Breast epithelium (tissue), 4 donors: ENCODE measurements around the gene CEACAM7. TPM values are rescaled to one million over a fixed set of nuclear protein-coding genes. Genes with fewer than 3 reads are reported as not detected.

Experiments used
- DNase-seq, 2 donors: peaks; one replicate each; pipeline ENCODE4 v3.0.0-alpha.2; 2019; ENCODE audit warnings: low spot score in 2 of 2
- H3K27ac ChIP-seq, 2 donors: fragments of 200-600 bp; sonication (generic) in 1 of 2; one replicate each; pipeline ENCODE4 v1.5.1; 2016 to 2019; ENCODE audit warnings: mild to moderate bottlenecking in 1 of 2
- H3K27me3 ChIP-seq, 2 donors: fragments of 200-600 bp; sonication (generic) in 1 of 2; one replicate each; pipeline versions ENCODE4 v1.5.1 to v1.6.0; 2017 to 2019; ENCODE audit warnings: control low read depth in 1 of 2, mild to moderate bottlenecking in 1 of 2
- H3K36me3 ChIP-seq: fragments of 200-600 bp; one replicate; pipeline ENCODE4 v1.5.1; 2019
- H3K4me1 ChIP-seq, 2 donors: fragments of 200-600 bp; sonication (generic); one replicate each; pipeline ENCODE4 v1.5.1; 2016 to 2019; ENCODE audit warnings: control low read depth in 1 of 2
- H3K4me3 ChIP-seq, 3 donors: fragments of 200-600 bp; sonication (generic); 1 replicate in 2 of 3; 2 replicates in 1 of 3; pipeline ENCODE4 v1.5.1; 2016 to 2019; ENCODE audit warnings: mild to moderate bottlenecking in 3 of 3, moderate library complexity in 2 of 3
- H3K9me3 ChIP-seq, 2 donors: fragments of 200-600 bp; sonication (generic) in 1 of 2; one replicate each; pipeline ENCODE4 v1.5.1; 2016 to 2019; ENCODE audit warnings: control low read depth in 1 of 2
- CTCF ChIP-seq, 3 donors: fragments of 450-650 bp; IDR thresholded peaks; one replicate each; pipeline ENCODE4 v1.5.1; 2016 to 2017; ENCODE audit warnings: antibody characterized with exemption in 3 of 3, mild to moderate bottlenecking in 3 of 3, moderate library complexity in 3 of 3
- POLR2A ChIP-seq: fragments of 450-650 bp; IDR thresholded peaks from one replicate; pipeline ENCODE4 v1.6.1; 2016; ENCODE audit warnings: antibody characterized with exemption, mild to moderate bottlenecking, moderate library complexity
- POLR2AphosphoS5 ChIP-seq, 3 donors: sonication (generic); formaldehyde crosslinking; IDR thresholded peaks; one replicate each; pipeline ENCODE4 v1.6.1; 2017; ENCODE audit warnings: antibody characterized with exemption in 3 of 3
- intact Hi-C: fragments of 100-400 bp; cut with DNase I; formaldehyde crosslinking; loops from one replicate; pipeline ENCODE4 v1.15.1; 2023; ENCODE audit warnings: low total_unique reads
- total RNA-seq, 3 donors: library from RNA; depleted of rRNA; stranded (reverse); fragments of >200 nt; gene quantifications; one replicate each; pipeline ENCODE4 v1.1.0, GENCODE V29; 2016

CEACAM7 gene
- total RNA-seq, 3 donors from 2014 or later = 0.15 to 25.2 TPM; not detected in 1

GRCh38 chr19:41708481-41708880 lies 20.4 kb upstream of the CEACAM7 start, which contains the start of gene CEACAM5:
TSS of gene CEACAM5 (plus strand) at chr19:41708626. CDS start at chr19:41708732, 106 bp downstream.
- DNase-seq = no peak
- peaks cover 0 to 24% of the 10 kb centered on the region in 2 donors for H3K27me3 ChIP-seq
- H3K4me1 ChIP-seq = no peaks in the 10 kb centered on the region
- no peaks in the 10 kb centered on the region for H3K9me3 ChIP-seq
- H3K4me3 ChIP-seq = no peak within 1 kb of the TSS
- intact Hi-C loops = no loop called here
- no peaks in the 10 kb centered on the region for H3K36me3 ChIP-seq
- no peak within 1 kb of the TSS for H3K27ac ChIP-seq
- TF ChIP-seq CTCF (IDR thresholded peaks at IDR 0.05) (no peak), POLR2AphosphoS5 (IDR thresholded peaks at IDR 0.05) (no peak), POLR2A (no peak)

- no peak for TF ChIP-seq POLR2A
- no peak for TF ChIP-seq CTCF (IDR thresholded peaks at IDR 0.05)
- TF ChIP-seq POLR2AphosphoS5 (IDR thresholded peaks at IDR 0.05) = no peak
- Histone ChIP-seq H3K27me3 (peaks cover 0 to 24% of the 10 kb centered on the region in 2 donors), H3K9me3 (no peaks in the 10 kb centered on the region), H3K36me3 (no peaks in the 10 kb centered on the region), H3K27ac (no peak overlapping the region), H3K4me1 (no peaks in the 10 kb centered on the region), H3K4me3 (no peak overlapping the region)
- intact Hi-C loops = no loop called here
- no peak for DNase-seq
Observed at GRCh38 chr19:41707871-41708371, 19.9 kb upstream of the CEACAM7 start.

- no peak for DNase-seq
- H3K27ac ChIP-seq = no peak overlapping the region
- no peak overlapping the region for H3K4me3 ChIP-seq
- H3K27me3 ChIP-seq = peaks cover 0 to 24% of the 10 kb centered on the region in 2 donors
- TF ChIP-seq POLR2A (no peak), CTCF (IDR thresholded peaks at IDR 0.05) (no peak), POLR2AphosphoS5 (IDR thresholded peaks at IDR 0.05) (no peak)
- H3K4me1 ChIP-seq = no peaks in the 10 kb centered on the region
- intact Hi-C loops = no loop called here
- H3K9me3 ChIP-seq = no peaks in the 10 kb centered on the region
- no peaks in the 10 kb centered on the region for H3K36me3 ChIP-seq
Observed at GRCh38 chr19:41707502-41707812, 19.4 kb upstream of the CEACAM7 start.

- Histone ChIP-seq H3K27me3 (peaks cover 0 to 24% of the 10 kb centered on the region in 2 donors), H3K4me3 (peak overlapping the region in 2 of 3 donors; percentile 33 to 55), H3K36me3 (no peaks in the 10 kb centered on the region), H3K4me1 (no peaks in the 10 kb centered on the region), H3K9me3 (no peaks in the 10 kb centered on the region), H3K27ac (no peak overlapping the region)
- peak in 1 of 2 donors; percentile 62 for DNase-seq
- intact Hi-C loops = no loop called here
- TF ChIP-seq CTCF (IDR thresholded peaks at IDR 0.05) (peak; percentile 67 to 95 (median 90)), POLR2AphosphoS5 (IDR thresholded peaks at IDR 0.05) (no peak), POLR2A (no peak)
Observed at GRCh38 chr19:41706741-41707501, 18.9 kb upstream of the CEACAM7 start.

- H3K27me3 ChIP-seq = peaks cover 0 to 36% of the 10 kb centered on the region in 2 donors
- H3K9me3 ChIP-seq = no peaks in the 10 kb centered on the region
- H3K4me3 ChIP-seq = no peak overlapping the region
- TF ChIP-seq CTCF (IDR thresholded peaks at IDR 0.05) = no peak
- TF ChIP-seq POLR2A = no peak
- no peak for TF ChIP-seq POLR2AphosphoS5 (IDR thresholded peaks at IDR 0.05)
- H3K36me3 ChIP-seq = no peaks in the 10 kb centered on the region
- intact Hi-C loops = no loop called here
- H3K27ac ChIP-seq = no peak overlapping the region
- no peak for DNase-seq
- no peaks in the 10 kb centered on the region for H3K4me1 ChIP-seq
Observed at GRCh38 chr19:41705393-41706174, 17.5 kb upstream of the CEACAM7 start.
